ENCODE measurements around the gene ADAMTS16. TPM values are rescaled to one million over a fixed set of nuclear protein-coding genes. Genes with fewer than 3 reads are reported as not detected.

The ADAMTS16 gene
- total and polyA plus RNA-seq, 11 donors, result 0.05 to 4.7 (median 0.16) TPM; not detected in 8

GRCh38 chr5:5198135-5198534 lies 58.0 kb downstream of the ADAMTS16 start:
- no peaks in the 10 kb centered on the region for H3K4me1 ChIP-seq
- DNase-seq (no peak), ATAC-seq (no peak)
- H3K36me3 ChIP-seq, result no peaks in the 10 kb centered on the region
- no peaks in the 10 kb centered on the region for H3K27me3 ChIP-seq
- no peak overlapping the region for H3K27ac ChIP-seq
- no peak overlapping the region for H3K4me3 ChIP-seq
- intact Hi-C loops (cut with DNase I), result no loop called here
- peaks cover 0 to 2% (median 0%) of the 10 kb centered on the region in 12 donors for H3K9me3 ChIP-seq
- TF ChIP-seq, protein P1, sequence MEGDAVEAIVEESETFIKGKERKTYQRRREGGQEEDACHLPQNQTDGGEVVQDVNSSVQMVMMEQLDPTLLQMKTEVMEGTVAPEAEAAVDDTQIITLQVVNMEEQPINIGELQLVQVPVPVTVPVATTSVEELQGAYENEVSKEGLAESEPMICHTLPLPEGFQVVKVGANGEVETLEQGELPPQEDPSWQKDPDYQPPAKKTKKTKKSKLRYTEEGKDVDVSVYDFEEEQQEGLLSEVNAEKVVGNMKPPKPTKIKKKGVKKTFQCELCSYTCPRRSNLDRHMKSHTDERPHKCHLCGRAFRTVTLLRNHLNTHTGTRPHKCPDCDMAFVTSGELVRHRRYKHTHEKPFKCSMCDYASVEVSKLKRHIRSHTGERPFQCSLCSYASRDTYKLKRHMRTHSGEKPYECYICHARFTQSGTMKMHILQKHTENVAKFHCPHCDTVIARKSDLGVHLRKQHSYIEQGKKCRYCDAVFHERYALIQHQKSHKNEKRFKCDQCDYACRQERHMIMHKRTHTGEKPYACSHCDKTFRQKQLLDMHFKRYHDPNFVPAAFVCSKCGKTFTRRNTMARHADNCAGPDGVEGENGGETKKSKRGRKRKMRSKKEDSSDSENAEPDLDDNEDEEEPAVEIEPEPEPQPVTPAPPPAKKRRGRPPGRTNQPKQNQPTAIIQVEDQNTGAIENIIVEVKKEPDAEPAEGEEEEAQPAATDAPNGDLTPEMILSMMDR (IDR thresholded peaks at IDR 0.05), result no peak
- TF ChIP-seq POLR2A (IDR thresholded peaks at IDR 0.05), result no peak
- WGBS, 4 donors, result 77 to 91% (median 88%) methylated on average over 7 of the region's 7 CpGs

- 0% methylated on average over 1 of the region's 1 CpG; no CpG with 5 or more reads in 1 of the 4 donors for WGBS, 4 donors
- H3K27ac ChIP-seq, result no peak overlapping the region
- peaks cover 0 to 2% (median 0%) of the 10 kb centered on the region in 12 donors for H3K9me3 ChIP-seq
- no peak for ATAC-seq
- no peaks in the 10 kb centered on the region for H3K4me1 ChIP-seq
- H3K27me3 ChIP-seq, result no peaks in the 10 kb centered on the region
- TF ChIP-seq POLR2A (IDR thresholded peaks at IDR 0.05), result no peak
- TF ChIP-seq, protein P1 (IDR thresholded peaks at IDR 0.05), result no peak
- no peak for DNase-seq
- no peak overlapping the region for H3K4me3 ChIP-seq
- intact Hi-C loops (cut with DNase I), result no loop called here
- H3K36me3 ChIP-seq, result no peaks in the 10 kb centered on the region
Observed at GRCh38 chr5:5198815-5199214, 58.7 kb downstream of the ADAMTS16 start.

DNA sequence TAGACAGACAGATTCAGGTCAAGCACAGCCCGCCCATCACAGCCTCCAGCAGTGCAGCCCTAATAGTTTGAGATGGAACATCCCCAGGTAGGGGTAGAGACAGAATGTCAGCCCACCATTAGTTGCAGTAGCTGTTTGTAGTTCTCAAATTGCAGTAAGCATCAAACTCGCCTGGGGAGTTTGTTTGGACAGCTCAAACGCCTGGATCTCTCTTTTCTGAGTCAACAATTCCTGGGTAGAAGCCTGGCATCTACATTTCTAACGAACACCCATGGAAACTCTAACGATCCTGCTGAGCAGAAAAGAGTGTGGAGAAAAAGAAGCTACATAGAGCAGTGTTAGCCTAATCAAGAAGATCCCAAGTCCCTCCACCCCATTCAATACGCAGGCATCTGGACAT lies 59.4 kb downstream of the ADAMTS16 start:
- DNase-seq, result no peak
- ATAC-seq, result no peak
- Histone ChIP-seq H3K27ac (no peak overlapping the region), H3K9me3 (peaks cover 0 to 2% (median 0%) of the 10 kb centered on the region in 12 donors), H3K4me1 (no peaks in the 10 kb centered on the region), H3K4me3 (no peak overlapping the region), H3K27me3 (no peaks in the 10 kb centered on the region), H3K36me3 (no peaks in the 10 kb centered on the region)
- WGBS, 4 donors, result 39 to 45% (median 43%) methylated on average over 5 to 6 of the region's 6 CpGs
- intact Hi-C loops (cut with DNase I), result no loop called here
- no peak for TF ChIP-seq POLR2A (IDR thresholded peaks at IDR 0.05)

DNA sequence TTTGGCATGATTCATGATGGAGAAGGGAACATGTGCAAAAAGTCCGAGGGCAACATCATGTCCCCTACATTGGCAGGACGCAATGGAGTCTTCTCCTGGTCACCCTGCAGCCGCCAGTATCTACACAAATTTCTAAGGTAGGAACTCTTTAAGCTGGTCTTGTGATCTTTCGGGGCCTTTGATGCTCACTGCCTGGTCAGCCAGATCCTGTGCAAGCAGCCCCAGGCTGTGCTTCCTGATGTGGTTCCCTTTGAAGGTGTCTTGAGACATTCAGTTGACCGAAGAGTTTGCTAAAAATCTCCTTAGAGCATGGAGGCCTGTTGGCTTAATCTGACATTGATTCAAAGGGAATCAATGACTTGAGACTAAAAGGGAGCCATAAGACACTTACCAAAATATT lies 60.0 kb downstream of the ADAMTS16 start:
- Histone ChIP-seq H3K4me1 (no peaks in the 10 kb centered on the region), H3K36me3 (no peaks in the 10 kb centered on the region), H3K27me3 (no peaks in the 10 kb centered on the region), H3K4me3 (no peak overlapping the region), H3K9me3 (peaks cover 0 to 2% (median 0%) of the 10 kb centered on the region in 12 donors), H3K27ac (no peak overlapping the region)
- intact Hi-C loops (cut with DNase I), result no loop called here
- DNase-seq (no peak), ATAC-seq (no peak)
- 79 to 95% (median 85%) methylated on average over 5 of the region's 5 CpGs for WGBS, 4 donors
- TF ChIP-seq, protein P1 (IDR thresholded peaks at IDR 0.05), result no peak
- TF ChIP-seq POLR2A (IDR thresholded peaks at IDR 0.05), result no peak

GRCh38 chr5:5202321-5202720 lies 62.2 kb downstream of the ADAMTS16 start:
- WGBS, 4 donors, result 34 to 48% (median 38%) methylated on average over 2 of the region's 2 CpGs
- Histone ChIP-seq H3K27ac (no peak overlapping the region), H3K4me1 (no peaks in the 10 kb centered on the region), H3K36me3 (no peaks in the 10 kb centered on the region), H3K27me3 (no peaks in the 10 kb centered on the region), H3K9me3 (peaks cover 0 to 2% (median 0%) of the 10 kb centered on the region in 12 donors), H3K4me3 (no peak overlapping the region)
- TF ChIP-seq POLR2A (IDR thresholded peaks at IDR 0.05), result no peak
- TF ChIP-seq, protein P1 (IDR thresholded peaks at IDR 0.05), result no peak
- ATAC-seq (no peak), DNase-seq (no peak)
- intact Hi-C loops (cut with DNase I), result no loop called here
